Psoas muscle (tissue), 8 donors: ENCODE measurements around the gene MCHR1. TPM values are rescaled to one million over a fixed set of nuclear protein-coding genes. Genes with fewer than 3 reads are reported as not detected.

Experiments
- ATAC-seq, 4 donors: fragments of 200-7000 bp; cut with Tn5 transposase; one replicate each; pipeline ENCODE4 v1.9.1; 2020; ENCODE audit warnings: moderate library complexity in 3 of 4, mild to moderate bottlenecking in 2 of 4
- DNase-seq, 2 donors: peaks; one replicate each; pipeline ENCODE4 v3.0.0-alpha.2; 2020
- H3K27ac ChIP-seq: fragments of 200-600 bp; one replicate; pipeline ENCODE4 v1.8.0; 2022
- H3K27me3 ChIP-seq, 3 donors: fragments of 200-600 bp in 1 of 3; one replicate each; pipeline versions ENCODE4 v1.6.1 to v1.8.0; 2013 to 2022; ENCODE audit warnings: low read length in 2 of 3, mild to moderate bottlenecking in 2 of 3, moderate library complexity in 1 of 3; ENCODE audit not compliant: insufficient read depth in 3 of 3
- H3K36me3 ChIP-seq, 2 donors: fragments of 200-600 bp in 1 of 2; one replicate each; pipeline versions ENCODE4 v1.6.1 to v1.8.0; 2013 to 2022; ENCODE audit warnings: low read depth in 1 of 2, mild to moderate bottlenecking in 1 of 2, moderate library complexity in 1 of 2; ENCODE audit not compliant: insufficient read depth in 1 of 2
- H3K4me1 ChIP-seq: fragments of 200-600 bp; one replicate; pipeline ENCODE4 v1.8.0; 2022
- H3K4me3 ChIP-seq: fragments of 200-600 bp; one replicate; pipeline ENCODE4 v1.8.0; 2022; ENCODE audit warnings: mild to moderate bottlenecking
- H3K9me3 ChIP-seq: fragments of 200-600 bp; one replicate; pipeline ENCODE4 v1.8.0; 2022
- WGBS, 3 donors: extraction: QIAGEN DNeasy Blood & Tissue Kit; methylation state at CpG; one replicate each; pipeline versions ENCODE4 v1.1.6 to v1.1.7; 2013; 5-methylcytosine and 5-hydroxymethylcytosine counted together
- intact Hi-C, 2 donors: fragments of 100-400 bp; cut with DNase I; formaldehyde crosslinking; loops; one replicate each; pipeline versions ENCODE4 v1.11.0 to v1.14.2; 2022
- polyA plus RNA-seq, 3 donors: library from polyadenylated mRNA; stranded (reverse); fragments of 200-250 nt; gene quantifications; one replicate each; pipeline ENCODE4 v1.2.3, GENCODE V29; 2013
- total RNA-seq, 4 donors: library from RNA; stranded (reverse); fragmentation: NEBNext Ultra II Directional in 2 of 4; extraction: Animal tissue kit (Norgen Biotek cat#: 25700) in 2 of 4; gene quantifications; one replicate each; pipeline versions ENCODE4 v1.2.1 to v1.2.4, GENCODE V29; 2021 to 2023
- TF ChIP-seq, protein P1 (sequence below): fragments of 200-600 bp; IDR thresholded peaks from one replicate; pipeline ENCODE4 v1.8.0; 2022; ENCODE audit warnings: antibody characterized with exemption
- donor health status: healthy with polysubstance abuse.
- donor health status: DM: no; HTN: no; CAD: no; lungs with moderate emphysema.
- donor health status: Bipolar disorder and iron deficiency.
- donor health status: healthy.
- donor health status: DM: yes; HTN: yes; CAD: no.
- donor health status: DM: no; HTN: no; CAD: no.
- donor health status: DM: no; HTN: no; CAD: no.
- donor health status: DM: yes; HTN: yes; CAD: no.

Gene MCHR1
- total and polyA plus RNA-seq, 7 donors, result 0.04 to 1.2 (median 0.15) TPM; not detected in 3

DNA sequence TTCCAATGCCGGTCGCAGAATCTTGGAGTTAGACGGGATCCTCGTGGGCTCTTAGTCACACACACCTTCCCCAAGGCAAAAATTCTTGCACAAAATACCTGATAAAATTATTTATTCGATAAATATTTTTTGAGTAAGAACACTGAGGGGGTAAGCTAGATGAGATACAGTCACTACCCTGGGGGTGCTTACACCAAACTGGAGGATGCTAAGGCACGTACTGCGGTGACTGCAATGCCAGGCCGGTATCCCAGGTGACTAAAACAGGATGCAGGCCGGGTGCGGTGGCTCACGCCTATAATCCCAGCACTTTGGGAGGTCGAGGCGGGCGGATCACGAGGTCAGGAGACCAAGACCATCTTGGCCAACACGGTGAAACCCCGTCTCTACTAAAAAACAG lies 41.0 kb upstream of the MCHR1 start:
- WGBS, 3 donors, result 96 to 97% (median 96%) methylated on average over 17 of the region's 17 CpGs
- Histone ChIP-seq H3K9me3 (no peaks in the 10 kb centered on the region), H3K36me3 (no peaks in the 10 kb centered on the region), H3K4me3 (peak overlapping the region; percentile 93), H3K27ac (no peak overlapping the region), H3K4me1 (peaks cover 26% of the 10 kb centered on the region), H3K27me3 (no peaks in the 10 kb centered on the region)
- TF ChIP-seq, protein P1, sequence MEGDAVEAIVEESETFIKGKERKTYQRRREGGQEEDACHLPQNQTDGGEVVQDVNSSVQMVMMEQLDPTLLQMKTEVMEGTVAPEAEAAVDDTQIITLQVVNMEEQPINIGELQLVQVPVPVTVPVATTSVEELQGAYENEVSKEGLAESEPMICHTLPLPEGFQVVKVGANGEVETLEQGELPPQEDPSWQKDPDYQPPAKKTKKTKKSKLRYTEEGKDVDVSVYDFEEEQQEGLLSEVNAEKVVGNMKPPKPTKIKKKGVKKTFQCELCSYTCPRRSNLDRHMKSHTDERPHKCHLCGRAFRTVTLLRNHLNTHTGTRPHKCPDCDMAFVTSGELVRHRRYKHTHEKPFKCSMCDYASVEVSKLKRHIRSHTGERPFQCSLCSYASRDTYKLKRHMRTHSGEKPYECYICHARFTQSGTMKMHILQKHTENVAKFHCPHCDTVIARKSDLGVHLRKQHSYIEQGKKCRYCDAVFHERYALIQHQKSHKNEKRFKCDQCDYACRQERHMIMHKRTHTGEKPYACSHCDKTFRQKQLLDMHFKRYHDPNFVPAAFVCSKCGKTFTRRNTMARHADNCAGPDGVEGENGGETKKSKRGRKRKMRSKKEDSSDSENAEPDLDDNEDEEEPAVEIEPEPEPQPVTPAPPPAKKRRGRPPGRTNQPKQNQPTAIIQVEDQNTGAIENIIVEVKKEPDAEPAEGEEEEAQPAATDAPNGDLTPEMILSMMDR, result no peak
- intact Hi-C loops, result loop anchor here (5.0 kb wide), 2 partner anchors 111 to 126 kb away; no protein-coding TSS in a partner anchor
- DNase-seq, result no peak
- no peak for ATAC-seq

DNA sequence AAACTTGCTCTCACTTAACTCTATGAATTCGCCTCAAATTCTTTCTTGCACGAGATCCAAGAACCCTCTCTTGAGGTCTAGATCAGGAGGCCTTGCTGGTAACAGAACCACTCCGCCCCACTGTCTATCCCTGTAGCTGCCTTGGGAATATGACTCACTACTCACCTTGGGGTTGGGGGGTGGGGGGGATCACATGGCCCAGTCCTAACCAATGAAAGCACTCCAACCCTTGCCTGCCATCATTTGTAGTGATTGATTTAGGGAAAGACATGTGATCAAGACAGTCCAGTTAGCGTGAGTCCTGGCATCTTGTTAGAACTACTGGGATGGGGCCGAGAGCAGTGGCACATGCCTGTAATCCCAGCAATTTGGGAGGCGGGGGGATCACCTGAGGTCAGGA lies 38.0 kb upstream of the MCHR1 start:
- no peaks in the 10 kb centered on the region for H3K27me3 ChIP-seq
- peaks cover 6% of the 10 kb centered on the region for H3K4me1 ChIP-seq
- ATAC-seq (no peak), DNase-seq (no peak)
- no peaks in the 10 kb centered on the region for H3K36me3 ChIP-seq
- WGBS, 3 donors, result 87 to 90% (median 88%) methylated on average over 6 of the region's 6 CpGs
- TF ChIP-seq, protein P1, result no peak
- no peak overlapping the region for H3K27ac ChIP-seq
- H3K4me3 ChIP-seq, result no peak overlapping the region
- no peaks in the 10 kb centered on the region for H3K9me3 ChIP-seq
- intact Hi-C loops, result no loop called here

DNA sequence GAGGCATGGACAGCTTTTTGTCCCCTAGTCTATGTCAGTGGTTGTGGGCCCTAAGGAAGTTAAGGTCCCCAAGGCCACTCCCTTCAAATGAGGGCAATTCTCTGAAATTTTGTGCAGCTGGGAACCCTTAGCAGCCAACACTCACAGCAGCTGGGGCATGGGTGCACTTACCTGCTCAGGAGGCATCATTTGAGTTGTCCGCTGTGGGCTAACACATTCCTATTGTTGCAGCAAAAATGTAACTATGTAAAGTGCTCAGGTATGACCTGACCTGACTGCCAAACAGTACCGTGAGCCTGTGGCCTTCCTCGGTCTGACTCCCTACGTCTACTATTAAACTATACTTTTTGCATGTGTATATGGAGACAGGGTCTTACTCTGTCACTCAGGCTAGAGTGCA lies 37.0 kb upstream of the MCHR1 start:
- Histone ChIP-seq H3K4me3 (no peak overlapping the region), H3K9me3 (no peaks in the 10 kb centered on the region), H3K36me3 (no peaks in the 10 kb centered on the region), H3K27ac (no peak overlapping the region), H3K27me3 (no peaks in the 10 kb centered on the region), H3K4me1 (peaks cover 6% of the 10 kb centered on the region)
- intact Hi-C loops, result no loop called here
- ATAC-seq, result no peak
- no peak for DNase-seq
- 88 to 94% (median 89%) methylated on average over 4 of the region's 4 CpGs for WGBS, 3 donors
- TF ChIP-seq, protein P1, result no peak

DNA sequence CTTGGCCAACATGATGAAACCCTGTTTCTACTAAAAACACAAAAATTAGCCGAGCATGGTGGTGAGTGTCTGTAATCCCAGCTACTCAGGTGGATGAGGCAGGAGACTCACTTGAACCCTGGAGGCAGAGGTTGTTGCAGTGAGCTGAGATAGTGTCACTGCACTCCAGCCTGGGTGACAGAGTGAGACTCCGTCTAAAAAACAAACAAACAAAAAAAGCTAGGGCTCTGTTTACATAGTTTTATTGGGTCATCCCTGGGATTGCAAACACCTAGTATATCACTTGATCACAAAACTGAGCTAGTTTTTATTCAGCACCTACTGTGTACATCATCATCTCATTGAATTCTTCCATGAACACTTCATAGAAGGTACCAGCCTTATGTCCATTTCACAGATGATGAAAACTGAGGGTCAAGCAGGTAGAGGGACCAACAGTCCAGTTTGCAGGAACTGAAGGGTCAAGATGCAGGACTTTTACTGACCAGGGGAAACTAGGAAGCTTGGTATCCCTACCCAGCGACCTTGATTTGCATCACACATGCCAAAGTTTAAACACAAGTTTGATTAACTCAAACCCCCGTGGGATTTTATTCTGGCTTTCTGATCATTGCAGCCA lies 33.6 kb upstream of the MCHR1 start:
- Histone ChIP-seq H3K4me1 (no peaks in the 10 kb centered on the region), H3K9me3 (no peaks in the 10 kb centered on the region), H3K27ac (no peak overlapping the region), H3K27me3 (no peaks in the 10 kb centered on the region), H3K4me3 (peak overlapping the region; percentile 47), H3K36me3 (no peaks in the 10 kb centered on the region)
- TF ChIP-seq, protein P1, result no peak
- intact Hi-C loops, result loop anchor here (1.0 to 5.0 kb wide), 3 partner anchors 118 to 209 kb away; no protein-coding TSS in a partner anchor
- WGBS, 3 donors, result 53 to 62% (median 55%) methylated on average over 4 of the region's 4 CpGs
- ATAC-seq (peak in 1 of 4 donors; percentile 3), DNase-seq (no peak)

DNA sequence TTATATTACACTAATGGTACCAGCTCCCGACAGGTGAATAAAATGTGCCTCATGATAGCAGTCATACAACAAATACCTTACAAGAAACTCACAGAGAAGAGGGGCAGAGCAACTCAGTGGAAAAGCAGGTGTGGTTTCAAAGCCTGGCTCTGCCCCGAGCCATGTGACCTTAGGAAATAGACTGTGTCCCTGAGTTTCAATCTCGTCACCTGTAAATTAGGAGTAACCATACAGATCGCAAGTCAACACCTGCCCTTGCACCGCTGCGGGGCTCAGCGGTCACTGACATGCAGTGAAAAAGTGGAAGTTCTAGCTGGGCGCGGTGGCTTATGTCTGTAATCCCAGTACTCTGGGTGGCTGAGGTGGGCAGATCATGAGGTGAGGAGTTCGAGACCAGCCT lies 30.9 kb upstream of the MCHR1 start:
- intact Hi-C loops, result loop anchor here in 1 of 2 donors (5.0 kb wide), 1 partner anchor 121 kb away; no protein-coding TSS in a partner anchor
- Histone ChIP-seq H3K4me3 (no peak overlapping the region), H3K4me1 (peaks cover 16% of the 10 kb centered on the region), H3K27ac (no peak overlapping the region), H3K27me3 (no peaks in the 10 kb centered on the region), H3K36me3 (no peaks in the 10 kb centered on the region), H3K9me3 (no peaks in the 10 kb centered on the region)
- 92 to 94% (median 93%) methylated on average over 10 of the region's 10 CpGs for WGBS, 3 donors
- TF ChIP-seq, protein P1, result no peak
- ATAC-seq, result no peak
- no peak for DNase-seq
